Gastroesophageal sphincter (tissue), 3 donors: Measurements from ENCODE around the gene IDUA.

ENCODE experiments used
- CTCF ChIP-seq, 4 experiments: fragments of 200-600 bp in 2 of 4; fragments of 450-650 bp in 2 of 4; sonication (generic) in 1 of 4; IDR thresholded peaks; one replicate each; pipeline ENCODE4 v1.5.1; 2017 to 2019; ENCODE audit warnings: antibody characterized with exemption in 4 of 4, mild to moderate bottlenecking in 2 of 4, moderate library complexity in 2 of 4
- EP300 ChIP-seq: sonication (generic); formaldehyde crosslinking; IDR thresholded peaks from one replicate; pipeline ENCODE4 v1.6.1; 2017; ENCODE audit warnings: antibody characterized with exemption, mild to moderate bottlenecking
- POLR2A ChIP-seq, 2 donors: fragments of 450-650 bp; IDR thresholded peaks; one replicate each; pipeline ENCODE4 v1.6.1; 2017; ENCODE audit warnings: antibody characterized with exemption in 2 of 2, mild to moderate bottlenecking in 2 of 2, moderate library complexity in 1 of 2
- POLR2AphosphoS5 ChIP-seq: sonication (generic); formaldehyde crosslinking; IDR thresholded peaks from one replicate; pipeline ENCODE4 v1.6.1; 2017; ENCODE audit warnings: antibody characterized with exemption

- TF ChIP-seq CTCF (IDR thresholded peaks at IDR 0.05), result no peak
- no peak for TF ChIP-seq POLR2A (IDR thresholded peaks at IDR 0.05)
- no peak for TF ChIP-seq POLR2AphosphoS5
- TF ChIP-seq EP300, result no peak
Measured at GRCh38 chr4:1040344-1041146, 53.7 kb downstream of the IDUA start.
